Measurements from ENCODE around the gene NRTN. TPM values are rescaled to one million over a fixed set of nuclear protein-coding genes. Genes with fewer than 3 reads are reported as not detected.

NRTN gene
- total RNA-seq, 1 donor from 2014 or later, result 1.0 TPM

DNA sequence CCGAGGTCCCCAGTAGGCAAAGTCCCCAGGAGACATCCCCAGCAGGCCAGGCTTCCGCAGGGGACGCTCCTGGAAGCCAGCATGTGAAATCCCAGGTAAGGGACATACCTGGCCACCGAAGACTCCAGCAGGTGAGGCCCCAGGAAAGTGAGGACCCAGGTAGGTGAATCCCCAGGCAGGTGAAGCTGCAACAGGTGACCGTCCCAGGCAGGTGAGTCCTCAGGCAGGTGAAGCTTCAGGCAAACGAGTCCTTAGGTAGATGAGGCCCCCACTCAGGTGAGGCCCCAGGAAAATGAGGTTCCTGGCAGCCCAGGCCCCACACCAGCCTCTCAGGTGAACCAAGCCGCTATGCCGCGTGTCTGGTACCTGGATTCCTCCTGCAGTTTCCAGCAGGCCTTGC, 26.3 kb downstream of the NRTN start:
- DNase-seq (ENCODE audit: low read depth), result no peak
- Histone ChIP-seq H3K4me3 (ENCODE audit: low read depth, low read length) (no peak overlapping the region), H3K27me3 (ENCODE audit: control insufficient read depth, insufficient read depth, low read length) (peaks cover 11% of the 10 kb centered on the region), H3K36me3 (ENCODE audit: control insufficient read depth, insufficient read depth, low read length) (no peaks in the 10 kb centered on the region)
- TF ChIP-seq, protein P1, sequence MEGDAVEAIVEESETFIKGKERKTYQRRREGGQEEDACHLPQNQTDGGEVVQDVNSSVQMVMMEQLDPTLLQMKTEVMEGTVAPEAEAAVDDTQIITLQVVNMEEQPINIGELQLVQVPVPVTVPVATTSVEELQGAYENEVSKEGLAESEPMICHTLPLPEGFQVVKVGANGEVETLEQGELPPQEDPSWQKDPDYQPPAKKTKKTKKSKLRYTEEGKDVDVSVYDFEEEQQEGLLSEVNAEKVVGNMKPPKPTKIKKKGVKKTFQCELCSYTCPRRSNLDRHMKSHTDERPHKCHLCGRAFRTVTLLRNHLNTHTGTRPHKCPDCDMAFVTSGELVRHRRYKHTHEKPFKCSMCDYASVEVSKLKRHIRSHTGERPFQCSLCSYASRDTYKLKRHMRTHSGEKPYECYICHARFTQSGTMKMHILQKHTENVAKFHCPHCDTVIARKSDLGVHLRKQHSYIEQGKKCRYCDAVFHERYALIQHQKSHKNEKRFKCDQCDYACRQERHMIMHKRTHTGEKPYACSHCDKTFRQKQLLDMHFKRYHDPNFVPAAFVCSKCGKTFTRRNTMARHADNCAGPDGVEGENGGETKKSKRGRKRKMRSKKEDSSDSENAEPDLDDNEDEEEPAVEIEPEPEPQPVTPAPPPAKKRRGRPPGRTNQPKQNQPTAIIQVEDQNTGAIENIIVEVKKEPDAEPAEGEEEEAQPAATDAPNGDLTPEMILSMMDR (IDR thresholded peaks at IDR 0.05; ENCODE audit: insufficient read depth, low read length, poor library complexity, severe bottlenecking), result no peak

DNA sequence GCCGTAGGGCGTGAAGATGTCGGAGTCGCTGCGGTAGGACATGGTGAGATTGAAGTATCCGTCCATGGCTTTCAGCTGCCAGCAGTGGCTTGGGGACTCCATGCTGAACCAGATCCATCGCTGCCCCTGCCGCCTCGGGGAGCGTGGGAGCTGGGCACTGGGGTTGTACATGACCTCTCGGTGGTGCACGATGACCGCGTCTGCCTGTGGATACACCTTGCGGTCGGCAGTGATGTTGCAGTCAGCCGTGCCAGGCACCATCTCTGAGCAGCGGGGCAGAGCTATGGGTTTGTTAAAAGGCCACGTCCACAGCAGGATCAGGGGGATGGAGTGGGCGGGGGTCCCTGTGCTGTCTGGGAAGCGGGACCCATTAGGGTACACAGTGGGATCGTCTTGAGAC, 27.2 kb downstream of the NRTN start:
- no peak for DNase-seq (ENCODE audit: low read depth)
- Histone ChIP-seq H3K27me3 (ENCODE audit: control insufficient read depth, insufficient read depth, low read length) (peaks cover 11% of the 10 kb centered on the region), H3K36me3 (ENCODE audit: control insufficient read depth, insufficient read depth, low read length) (no peaks in the 10 kb centered on the region), H3K4me3 (ENCODE audit: low read depth, low read length) (no peak overlapping the region)
- TF ChIP-seq, protein P1 (IDR thresholded peaks at IDR 0.05; ENCODE audit: insufficient read depth, low read length, poor library complexity, severe bottlenecking), result no peak

DNA sequence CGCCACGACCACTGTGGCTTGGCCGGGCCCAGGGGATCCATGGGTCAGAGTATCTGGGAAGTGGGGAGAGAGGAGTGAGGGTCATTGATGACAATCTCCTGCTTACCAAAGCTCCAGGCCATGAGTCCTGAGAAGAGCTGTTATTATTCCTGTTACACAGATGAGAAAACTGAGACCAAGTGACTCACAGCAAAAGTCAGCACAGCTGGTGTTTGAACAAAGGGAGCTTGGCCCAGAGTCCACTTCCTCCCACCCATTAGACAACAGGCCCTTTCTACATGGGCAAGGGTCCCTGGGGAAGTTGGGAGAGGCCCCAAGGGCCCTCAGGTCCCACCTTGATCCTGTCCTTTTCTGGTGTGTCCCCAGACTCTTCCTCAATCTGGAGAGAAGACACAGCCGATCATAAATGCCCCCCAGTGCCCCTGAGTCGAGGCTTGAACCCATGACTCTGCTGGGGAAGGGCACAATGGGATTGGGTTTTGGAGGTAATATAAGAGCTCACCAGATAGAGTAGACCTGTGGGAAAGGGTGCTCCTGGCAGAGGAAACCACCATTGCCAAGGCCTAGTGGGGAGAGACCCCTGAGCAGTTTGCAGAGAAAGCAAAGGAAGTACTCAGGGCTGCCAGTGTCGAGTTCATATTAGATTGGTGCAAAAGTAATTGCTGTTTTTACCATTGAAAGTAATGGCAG, 27.8 kb downstream of the NRTN start:
- no peak for DNase-seq (ENCODE audit: low read depth)
- TF ChIP-seq, protein P1 (IDR thresholded peaks at IDR 0.05; ENCODE audit: insufficient read depth, low read length, poor library complexity, severe bottlenecking), result no peak
- Histone ChIP-seq H3K4me3 (ENCODE audit: low read depth, low read length) (no peak overlapping the region), H3K27me3 (ENCODE audit: control insufficient read depth, insufficient read depth, low read length) (peaks cover 11% of the 10 kb centered on the region), H3K36me3 (ENCODE audit: control insufficient read depth, insufficient read depth, low read length) (no peaks in the 10 kb centered on the region)

DNA sequence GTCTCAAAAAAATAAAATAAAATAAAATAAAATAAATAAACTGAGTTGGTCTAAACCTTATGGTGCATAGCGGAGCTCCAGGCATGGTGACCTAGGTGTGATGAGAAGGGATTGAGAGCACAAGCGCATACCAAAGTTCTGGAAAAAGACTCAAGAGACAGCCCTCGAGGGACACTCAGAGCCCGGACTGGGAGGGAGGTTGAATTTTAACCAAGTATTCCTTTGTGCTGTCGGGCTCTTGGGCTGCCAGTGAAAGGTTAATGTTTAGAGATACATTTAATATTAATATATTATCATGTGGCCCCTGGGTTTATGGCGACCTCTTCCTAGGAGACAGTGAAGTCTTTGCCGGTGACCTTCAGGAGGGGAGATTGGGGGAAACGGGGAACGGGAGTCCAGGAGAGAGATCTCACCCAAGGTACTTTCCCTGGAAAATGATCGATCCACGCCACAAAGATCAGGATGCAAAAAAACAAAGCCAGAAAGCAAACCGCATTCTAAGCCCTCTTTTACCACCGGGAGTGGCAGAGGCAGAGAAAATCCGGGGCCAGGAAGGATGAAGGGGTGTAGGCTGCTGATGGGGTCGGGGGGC, 33.0 kb downstream of the NRTN start:
- H3K36me3 ChIP-seq (ENCODE audit: control insufficient read depth, insufficient read depth, low read length), result no peaks in the 10 kb centered on the region
- H3K4me3 ChIP-seq (ENCODE audit: low read depth, low read length), result no peak overlapping the region
- TF ChIP-seq, protein P1 (IDR thresholded peaks at IDR 0.05; ENCODE audit: insufficient read depth, low read length, poor library complexity, severe bottlenecking), result no peak
- H3K27me3 ChIP-seq (ENCODE audit: control insufficient read depth, insufficient read depth, low read length), result peaks cover 6% of the 10 kb centered on the region
- no peak for DNase-seq (ENCODE audit: low read depth)

DNA sequence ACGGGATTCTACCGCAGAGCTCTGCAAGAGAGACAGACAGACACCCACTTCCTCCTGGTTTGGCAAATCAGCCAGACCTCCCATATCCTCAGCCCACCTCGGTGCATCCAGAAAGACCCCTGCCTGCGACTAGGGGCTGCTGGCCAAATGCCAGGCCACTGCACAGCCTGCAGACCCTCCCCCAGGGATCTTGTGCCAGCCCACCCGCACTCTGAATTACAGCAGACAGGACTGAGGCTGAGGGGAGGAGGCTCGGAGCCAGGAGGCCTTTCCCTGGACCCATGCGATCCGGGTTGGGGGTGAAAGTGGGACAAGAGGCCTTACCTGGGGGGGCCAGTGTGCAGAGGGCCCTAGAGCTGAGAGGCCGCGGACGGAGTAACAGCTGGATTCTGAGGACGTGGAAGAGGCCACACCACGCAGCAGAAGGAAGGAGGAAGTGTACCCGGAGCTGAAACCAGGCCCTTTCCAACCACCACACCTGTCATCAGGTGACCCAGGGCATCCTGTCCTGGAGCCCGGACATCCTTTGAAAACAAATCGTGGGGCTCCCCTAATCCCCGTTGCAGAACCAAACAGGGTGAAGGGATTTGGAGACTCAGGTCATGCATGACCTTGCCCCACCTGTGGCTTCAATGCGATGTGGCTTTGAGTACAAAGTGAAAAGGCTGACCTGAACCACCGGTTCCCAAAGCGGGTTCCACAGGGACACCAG, 33.6 kb downstream of the NRTN start:
- no peak for DNase-seq (ENCODE audit: low read depth)
- TF ChIP-seq, protein P1 (IDR thresholded peaks at IDR 0.05; ENCODE audit: insufficient read depth, low read length, poor library complexity, severe bottlenecking), result no peak
- H3K4me3 ChIP-seq (ENCODE audit: low read depth, low read length), result no peak overlapping the region
- H3K36me3 ChIP-seq (ENCODE audit: control insufficient read depth, insufficient read depth, low read length), result no peaks in the 10 kb centered on the region
- H3K27me3 ChIP-seq (ENCODE audit: control insufficient read depth, insufficient read depth, low read length), result peaks cover 6% of the 10 kb centered on the region
